Vagina (tissue), 2 donors: ENCODE results near the gene LRRC8A.

ENCODE experiments used
- CTCF ChIP-seq, 3 experiments: fragments of 450-650 bp in 2 of 3; fragments of 200-600 bp in 1 of 3; sonication (generic) in 1 of 3; IDR thresholded peaks; one replicate each; pipeline ENCODE4 v1.5.1; 2017 to 2019; ENCODE audit warnings: antibody characterized with exemption in 3 of 3, mild to moderate bottlenecking in 2 of 3, moderate library complexity in 2 of 3
- POLR2A ChIP-seq, 2 donors: fragments of 450-650 bp; IDR thresholded peaks; one replicate each; pipeline ENCODE4 v1.6.1; 2017; ENCODE audit warnings: antibody characterized with exemption in 2 of 2, mild to moderate bottlenecking in 2 of 2, moderate library complexity in 2 of 2
- POLR2AphosphoS5 ChIP-seq, 2 donors: sonication (generic); formaldehyde crosslinking; IDR thresholded peaks; one replicate each; pipeline ENCODE4 v1.9.0; 2017; ENCODE audit warnings: antibody characterized with exemption in 2 of 2, mild to moderate bottlenecking in 2 of 2, low read depth in 1 of 2; ENCODE audit not compliant: insufficient read depth in 1 of 2

- TF ChIP-seq CTCF (IDR thresholded peaks at IDR 0.05) (no peak), POLR2A (IDR thresholded peaks at IDR 0.05) (no peak), POLR2AphosphoS5 (IDR thresholded peaks at IDR 0.05; ENCODE audit: insufficient read depth in 1 of 2, low read depth in 1 of 2) (peak in 1 of 2 donors; percentile 53)
Measured at GRCh38 chr9:128882677-128883603, 1.0 kb downstream of the LRRC8A start.
